Activated CD4-positive, alpha-beta memory T cell treated with anti-CD3 and anti-CD28 coated beads for 36 hours (primary cell): ENCODE results near the gene TTC7B. TPM values are rescaled to one million over a fixed set of nuclear protein-coding genes. Genes with fewer than 3 reads are reported as not detected.
A peak's percentile ranks its signal among the peaks of the same experiment; 100 is the strongest.

ENCODE experiments used
- CTCF ChIA-PET: fragments of 350-600 bp; sonication (Branson Sonifier 250); formaldehyde crosslinking; loops from one replicate; lab custom pipeline; 2021; ENCODE audit warnings: antibody characterized with exemption, inconsistent platforms; lab: Charles Lee
- POLR2A ChIA-PET: fragments of 350-600 bp; sonication (Branson Sonifier 250); formaldehyde crosslinking; loops from one replicate; lab custom pipeline; 2021; ENCODE audit warnings: antibody characterized with exemption; lab: Charles Lee
- DNase-seq: peaks from one replicate; pipeline ENCODE4 v3.0.0-alpha.2; 2020
- H3K27ac Mint-ChIP-seq: one replicate; pipeline ENCODE4 v1.8.0; 2021; ENCODE audit warnings: mixed read lengths
- H3K27me3 Mint-ChIP-seq: one replicate; pipeline ENCODE4 v1.8.0; 2021; ENCODE audit warnings: mixed read lengths
- H3K36me3 Mint-ChIP-seq: one replicate; pipeline ENCODE4 v1.8.0; 2021; ENCODE audit warnings: mixed read lengths
- H3K4me1 Mint-ChIP-seq: one replicate; pipeline ENCODE4 v1.8.0; 2021; ENCODE audit warnings: low read depth, mixed read lengths
- H3K4me3 Mint-ChIP-seq: one replicate; pipeline ENCODE4 v1.8.0; 2021; ENCODE audit warnings: mild to moderate bottlenecking, mixed read lengths
- H3K9me3 Mint-ChIP-seq: one replicate; pipeline ENCODE4 v1.8.0; 2021; ENCODE audit warnings: mixed read lengths
- intact Hi-C: fragments of 100-400 bp; cut with micrococcal nuclease; formaldehyde crosslinking; loops from one replicate; pipeline ENCODE4 v1.15.1; 2023
- total RNA-seq, 2 experiments: library from RNA; stranded (reverse); gene quantifications; one replicate each; pipeline ENCODE4 v1.2.3, GENCODE V29; 2021

TTC7B gene
- total RNA-seq, 2 experiments from 2014 or later = 9.3 to 12.4 TPM

DNA sequence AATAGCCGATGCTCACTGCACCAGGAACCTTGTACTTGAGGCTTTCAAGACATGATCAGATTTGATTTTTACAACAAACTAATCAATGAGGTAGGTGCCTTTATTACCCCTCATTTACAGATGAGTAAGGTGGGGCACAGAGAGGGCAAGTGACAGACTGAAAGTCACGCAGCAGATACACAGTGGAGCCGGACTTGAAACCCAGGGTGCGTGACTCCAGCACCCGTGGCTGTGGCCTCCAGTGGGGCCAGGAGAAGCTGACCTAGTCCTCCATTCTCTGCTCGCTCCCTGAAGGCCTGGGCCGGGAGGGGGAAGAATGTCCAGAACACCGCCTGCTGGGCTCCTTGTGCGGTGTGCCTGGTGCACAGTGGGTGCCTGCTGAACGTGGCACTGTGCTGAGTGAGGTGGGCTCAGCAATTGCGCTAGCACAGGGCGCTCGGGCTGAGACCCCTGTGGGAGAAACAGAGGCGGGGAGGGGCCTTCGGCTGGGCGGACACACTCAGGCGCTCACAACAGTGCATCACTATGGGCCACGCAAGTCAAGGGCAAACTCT is 294.2 kb downstream of the TTC7B start:
- intact Hi-C loops = no loop called here
- CTCF ChIA-PET = interaction anchor here (1.1 kb wide), 1 partner anchor 121 kb away, joined by 3 read pairs; no protein-coding TSS in a partner anchor

DNA sequence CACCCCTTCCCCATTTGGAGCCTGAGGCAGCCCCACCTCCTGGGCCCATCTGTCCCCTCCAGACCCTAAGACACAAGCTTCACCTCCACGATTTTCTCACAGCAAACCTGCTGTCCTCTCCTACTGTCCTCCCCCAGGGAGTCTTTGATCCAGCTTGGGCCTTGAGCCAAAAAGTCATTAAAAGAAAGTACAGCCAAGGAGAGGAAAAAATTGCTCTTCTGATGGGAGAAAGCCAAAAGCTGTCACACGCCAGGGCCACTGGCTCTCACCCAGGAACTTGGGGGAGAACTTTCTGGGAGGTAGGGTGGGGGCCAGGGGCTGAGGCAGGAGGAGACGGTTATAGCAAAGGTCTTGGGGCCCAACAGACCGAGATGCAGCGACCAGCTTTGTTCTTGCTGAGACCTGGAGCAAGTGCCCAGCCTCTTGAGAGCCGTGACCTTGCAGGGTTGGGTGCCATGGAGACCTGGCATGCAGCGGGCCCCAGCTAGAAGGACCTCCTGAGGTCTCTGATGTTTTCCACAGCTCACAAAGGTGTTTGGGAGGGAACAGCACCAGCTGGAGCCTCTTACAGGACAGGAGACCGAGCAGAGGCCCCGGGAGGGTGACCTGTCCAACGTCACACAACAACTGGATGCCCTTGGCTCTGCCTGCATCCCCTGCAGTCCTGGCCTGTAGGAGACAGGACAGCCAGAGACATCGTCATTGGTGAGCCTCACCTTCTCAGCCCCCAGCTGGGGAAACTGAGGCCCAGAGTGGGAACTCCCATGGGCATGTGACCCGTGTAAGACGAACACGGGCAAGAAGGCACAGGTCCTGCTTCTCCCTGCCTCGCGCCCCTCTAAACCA is 294.9 kb downstream of the TTC7B start:
- Mint-ChIP-seq H3K4me1 (no peaks in the 10 kb centered on the region), H3K4me3 (no peak overlapping the region), H3K9me3 (peaks cover 4% of the 10 kb centered on the region), H3K27ac (no peak overlapping the region), H3K36me3 (no peaks in the 10 kb centered on the region), H3K27me3 (no peaks in the 10 kb centered on the region)
- intact Hi-C loops = no loop called here
- POLR2A ChIA-PET = no interaction called here
- DNase-seq = no peak
- CTCF ChIA-PET = interaction anchor here (1.1 to 1.6 kb wide), 5 partner anchors 16 to 220 kb away, joined by 3 to 6 read pairs (median 3); no protein-coding TSS in a partner anchor

More for the DNA sequence above, 294.2 kb downstream of the TTC7B start:
- POLR2A ChIA-PET = no interaction called here
- no peak overlapping the region for H3K27ac Mint-ChIP-seq
- H3K27me3 Mint-ChIP-seq = no peaks in the 10 kb centered on the region
- H3K9me3 Mint-ChIP-seq = peaks cover 11% of the 10 kb centered on the region
- H3K36me3 Mint-ChIP-seq = no peaks in the 10 kb centered on the region
- DNase-seq = no peak
- no peak overlapping the region for H3K4me3 Mint-ChIP-seq
- H3K4me1 Mint-ChIP-seq = no peaks in the 10 kb centered on the region

DNA sequence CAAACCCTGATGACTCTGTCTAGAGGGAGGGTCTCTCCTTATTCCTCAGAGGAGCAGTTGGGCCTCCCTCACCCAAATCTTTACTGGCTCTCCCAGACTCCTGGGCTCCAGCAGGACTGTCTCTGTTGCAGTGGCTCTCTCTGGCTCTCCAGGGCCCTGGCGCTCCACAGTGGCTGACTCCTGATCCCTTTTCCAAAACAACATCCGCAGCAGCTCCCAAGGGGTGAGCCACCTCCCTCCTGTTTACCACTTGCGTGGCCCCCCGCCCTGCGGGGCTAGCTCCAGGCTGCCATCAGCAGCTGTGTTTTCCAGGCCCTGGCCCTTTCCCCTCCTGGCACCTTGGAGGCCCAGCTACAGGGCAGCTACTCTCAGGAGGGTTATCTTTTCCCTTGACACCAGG is 295.9 kb downstream of the TTC7B start:
- Mint-ChIP-seq H3K4me1 (no peaks in the 10 kb centered on the region), H3K4me3 (no peak overlapping the region), H3K9me3 (no peaks in the 10 kb centered on the region), H3K27ac (no peak overlapping the region), H3K36me3 (no peaks in the 10 kb centered on the region), H3K27me3 (no peaks in the 10 kb centered on the region)
- CTCF ChIA-PET = interaction anchor here (1.1 to 1.6 kb wide), 4 partner anchors 15 to 219 kb away, joined by 3 to 6 read pairs (median 3); no protein-coding TSS in a partner anchor
- intact Hi-C loops = no loop called here
- POLR2A ChIA-PET = no interaction called here
- no peak for DNase-seq

DNA sequence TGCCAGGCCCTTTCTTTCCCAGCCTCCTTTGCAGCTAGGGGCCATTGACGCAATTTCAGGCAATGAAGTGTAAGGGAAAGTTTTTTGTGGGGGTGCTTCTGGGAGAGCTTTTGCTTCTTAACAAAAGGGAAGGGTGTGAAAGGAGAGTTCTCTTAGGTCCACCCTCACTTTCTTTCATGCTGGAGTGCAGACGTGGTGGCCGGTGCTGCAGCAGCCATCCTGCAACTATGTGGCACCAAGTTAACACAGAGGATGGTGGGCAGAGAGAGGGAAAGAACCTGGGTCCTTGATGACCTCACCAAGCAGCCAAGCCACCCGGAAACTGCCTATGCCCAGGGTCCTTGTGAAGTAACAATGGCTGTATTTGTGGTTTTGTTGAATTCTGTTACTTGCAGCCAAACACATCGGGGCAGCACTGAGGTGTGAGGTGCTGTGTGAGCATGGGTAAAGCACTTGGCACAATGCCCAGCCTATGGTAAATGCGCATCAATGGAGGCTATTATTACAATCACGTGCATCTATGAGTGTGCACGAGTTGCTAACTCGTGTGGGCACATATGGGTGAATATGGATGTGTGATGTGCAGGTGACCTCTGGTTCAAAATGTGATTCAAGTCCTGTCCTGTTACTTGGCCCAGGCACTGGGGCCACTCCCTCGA is 296.8 kb downstream of the TTC7B start:
- intact Hi-C loops = loop anchor here (1.0 to 2.0 kb wide), 3 partner anchors 120 to 219 kb away; no protein-coding TSS in a partner anchor

DNA sequence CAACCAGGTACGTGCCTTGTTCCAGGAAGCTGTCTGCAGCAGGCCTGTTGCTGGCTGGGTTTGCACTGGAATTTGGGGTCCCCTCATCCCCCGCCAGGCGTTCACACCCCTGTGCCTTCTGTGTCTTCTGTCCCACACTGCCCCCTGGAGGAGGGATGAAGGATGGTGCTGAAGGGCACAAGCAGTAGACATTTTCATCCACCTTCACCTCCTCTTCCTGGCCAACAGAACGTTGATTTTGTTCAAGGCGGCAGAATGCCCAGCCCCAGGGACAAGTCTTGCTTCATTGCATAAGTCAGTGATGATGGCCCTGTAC is 297.3 kb downstream of the TTC7B start:
- Mint-ChIP-seq H3K36me3 (no peaks in the 10 kb centered on the region), H3K9me3 (no peaks in the 10 kb centered on the region), H3K4me1 (no peaks in the 10 kb centered on the region), H3K4me3 (no peak overlapping the region), H3K27ac (no peak overlapping the region), H3K27me3 (no peaks in the 10 kb centered on the region)
- ChIA-PET POLR2A (no interaction called here), CTCF (interaction anchor here (1.0 to 1.7 kb wide), 5 partner anchors 58 to 240 kb away, joined by 3 to 6 read pairs (median 3); no protein-coding TSS in a partner anchor)
- intact Hi-C loops = loop anchor here (1.0 to 2.0 kb wide), 3 partner anchors 120 to 218 kb away; no protein-coding TSS in a partner anchor
- peak; percentile 64 for DNase-seq

More for the DNA sequence above, 296.8 kb downstream of the TTC7B start:
- ChIA-PET CTCF (interaction anchor here (1.0 to 1.7 kb wide), 4 partner anchors 58 to 239 kb away, joined by 3 to 5 read pairs (median 3); no protein-coding TSS in a partner anchor), POLR2A (no interaction called here)
- H3K27ac Mint-ChIP-seq = no peak overlapping the region
- no peak overlapping the region for H3K4me3 Mint-ChIP-seq
- no peaks in the 10 kb centered on the region for H3K4me1 Mint-ChIP-seq
- no peaks in the 10 kb centered on the region for H3K27me3 Mint-ChIP-seq
- H3K36me3 Mint-ChIP-seq = no peaks in the 10 kb centered on the region
- no peak for DNase-seq
- H3K9me3 Mint-ChIP-seq = no peaks in the 10 kb centered on the region

DNA sequence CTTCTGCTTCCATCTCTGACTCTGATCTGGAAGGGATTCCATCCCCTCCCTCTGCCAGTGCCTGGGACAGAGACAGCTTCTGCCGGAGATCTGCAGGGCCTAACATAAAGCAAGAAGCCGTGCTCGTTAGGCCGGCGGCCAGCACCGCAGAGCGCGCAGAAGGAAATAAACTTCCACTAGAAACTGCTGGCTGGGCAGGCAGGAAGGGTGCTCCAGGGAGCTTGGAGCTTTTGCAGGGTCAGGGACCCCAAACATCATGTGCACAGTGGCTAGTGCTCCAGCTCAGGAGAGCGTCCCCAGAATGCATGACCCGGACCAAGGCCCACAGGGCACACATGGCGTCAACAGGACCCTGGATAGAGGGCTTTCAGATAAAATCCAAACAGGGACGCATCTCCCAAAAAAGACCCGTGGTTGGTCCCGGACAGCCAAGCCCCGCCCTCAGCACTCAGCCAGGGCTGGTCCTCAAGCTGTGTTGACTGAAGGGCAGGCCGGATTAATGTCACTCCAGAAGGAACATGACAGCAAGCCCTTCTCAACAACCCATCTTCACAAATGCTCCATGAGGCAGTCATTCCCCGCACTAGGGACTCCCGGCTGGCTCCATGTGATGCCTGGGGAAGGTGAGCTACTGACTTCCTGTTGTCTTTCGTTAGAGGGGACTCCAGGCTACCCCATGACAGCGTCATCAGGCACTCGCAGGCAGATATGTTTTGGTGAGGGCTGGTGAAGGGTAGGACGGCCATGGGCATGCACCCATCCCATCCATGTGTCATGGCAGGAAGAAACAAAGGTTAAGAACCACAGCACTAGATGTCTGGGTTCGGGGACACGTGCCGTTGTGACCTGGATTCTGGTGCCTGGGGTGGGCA is 297.9 kb downstream of the TTC7B start:
- Mint-ChIP-seq H3K27me3 (no peaks in the 10 kb centered on the region), H3K36me3 (no peaks in the 10 kb centered on the region), H3K4me3 (no peak overlapping the region), H3K9me3 (no peaks in the 10 kb centered on the region), H3K4me1 (no peaks in the 10 kb centered on the region), H3K27ac (no peak overlapping the region)
- intact Hi-C loops = loop anchor here (2.0 kb wide), 1 partner anchor 218 kb away; no protein-coding TSS in a partner anchor
- CTCF ChIA-PET = interaction anchor here (0.6 to 1.7 kb wide), 10 partner anchors 36 to 240 kb away, joined by 3 to 6 read pairs (median 3); no protein-coding TSS in a partner anchor
- DNase-seq = no peak
- POLR2A ChIA-PET = no interaction called here

DNA sequence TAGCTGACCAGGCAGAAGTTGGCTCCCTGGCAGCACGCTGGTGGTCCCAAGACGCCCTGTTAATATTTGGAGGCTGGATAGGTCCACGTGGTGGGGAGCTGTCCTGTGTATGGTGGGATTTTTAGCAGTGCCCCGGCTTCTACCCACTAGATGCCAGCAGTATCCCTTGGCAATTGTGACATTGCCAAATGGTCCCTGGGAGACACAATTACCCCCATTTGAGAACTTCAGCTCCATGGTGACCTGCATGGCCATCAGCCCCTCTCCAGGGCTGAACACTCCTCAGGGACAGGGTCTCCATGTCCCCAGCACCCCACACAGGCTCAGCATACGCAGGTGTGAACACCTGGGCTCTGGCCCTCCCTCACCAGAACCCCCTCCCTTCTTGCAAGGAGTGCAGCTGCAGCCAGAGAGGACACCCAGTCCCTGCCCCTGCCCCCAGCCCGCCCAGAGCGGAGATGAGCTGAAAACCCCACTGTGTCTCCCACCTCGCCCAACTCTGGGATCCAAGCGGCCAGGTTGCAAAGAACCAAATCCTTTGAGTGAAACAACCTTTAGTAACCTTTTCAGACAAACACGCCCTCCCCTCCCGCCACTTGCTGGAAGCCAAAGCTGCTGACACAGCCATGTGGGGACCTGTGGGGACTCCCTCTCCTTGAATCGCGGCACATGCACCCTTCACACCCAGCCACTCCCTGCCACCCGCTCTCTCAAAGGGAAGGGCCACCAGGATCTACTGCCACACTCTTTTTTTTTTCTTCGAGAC is 299.0 kb downstream of the TTC7B start:
- H3K4me3 Mint-ChIP-seq = no peak overlapping the region
- no peaks in the 10 kb centered on the region for H3K36me3 Mint-ChIP-seq
- CTCF ChIA-PET = interaction anchor here (1.2 to 1.7 kb wide), 5 partner anchors 101 to 241 kb away, joined by 3 to 5 read pairs (median 4); no protein-coding TSS in a partner anchor
- H3K4me1 Mint-ChIP-seq = no peaks in the 10 kb centered on the region
- H3K9me3 Mint-ChIP-seq = no peaks in the 10 kb centered on the region
- intact Hi-C loops = no loop called here
- no peak overlapping the region for H3K27ac Mint-ChIP-seq
- DNase-seq = no peak
- POLR2A ChIA-PET = no interaction called here
- no peaks in the 10 kb centered on the region for H3K27me3 Mint-ChIP-seq

DNA sequence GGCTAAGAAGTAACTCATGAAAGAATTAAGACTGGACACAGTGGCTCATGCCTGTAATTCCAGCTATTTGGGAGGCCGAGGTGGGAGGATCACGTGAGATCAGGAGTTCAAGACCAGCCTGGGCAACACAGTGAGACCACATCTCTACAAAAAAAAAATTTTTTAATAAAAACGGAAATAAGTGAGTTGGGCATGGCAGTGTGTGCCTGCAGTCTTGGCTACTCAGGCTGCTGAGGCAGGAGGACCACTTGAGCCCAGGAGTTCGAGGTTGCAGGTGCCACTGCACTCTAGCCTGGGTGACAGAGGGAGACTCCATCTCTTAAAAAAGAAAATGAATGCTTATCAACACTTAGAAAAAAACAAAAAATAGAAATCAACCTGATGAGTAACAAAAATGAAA is 301.7 kb downstream of the TTC7B start:
- Mint-ChIP-seq H3K9me3 (no peaks in the 10 kb centered on the region), H3K36me3 (no peaks in the 10 kb centered on the region), H3K27me3 (peaks cover 11% of the 10 kb centered on the region), H3K27ac (no peak overlapping the region), H3K4me1 (no peaks in the 10 kb centered on the region), H3K4me3 (no peak overlapping the region)
- CTCF ChIA-PET = no interaction called here
- intact Hi-C loops = no loop called here
- DNase-seq = no peak
- POLR2A ChIA-PET = no interaction called here

DNA sequence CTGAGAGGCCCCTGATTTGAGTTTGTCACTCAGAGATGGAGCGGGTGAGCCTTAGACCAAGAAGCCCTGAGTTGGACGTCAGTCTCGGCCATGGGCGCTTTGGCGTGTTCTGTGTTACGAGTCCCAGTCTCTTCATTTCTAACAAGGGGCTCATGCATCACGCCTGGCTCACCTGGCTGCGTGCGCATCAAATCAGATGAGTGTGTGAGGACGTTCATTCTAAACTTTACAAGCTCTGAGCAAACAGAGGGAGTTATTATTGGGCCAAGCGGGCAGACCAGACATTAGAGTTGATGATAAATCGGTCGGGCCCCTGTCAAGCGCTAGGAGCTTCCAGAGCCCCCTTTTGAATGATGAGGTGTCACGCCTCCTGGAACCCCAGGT is 302.2 kb downstream of the TTC7B start:
- H3K27me3 Mint-ChIP-seq = peaks cover 16% of the 10 kb centered on the region
- no peak overlapping the region for H3K4me3 Mint-ChIP-seq
- no peaks in the 10 kb centered on the region for H3K4me1 Mint-ChIP-seq
- no peaks in the 10 kb centered on the region for H3K9me3 Mint-ChIP-seq
- CTCF ChIA-PET = no interaction called here
- H3K36me3 Mint-ChIP-seq = no peaks in the 10 kb centered on the region
- intact Hi-C loops = no loop called here
- DNase-seq = no peak
- H3K27ac Mint-ChIP-seq = no peak overlapping the region
- POLR2A ChIA-PET = no interaction called here

DNA sequence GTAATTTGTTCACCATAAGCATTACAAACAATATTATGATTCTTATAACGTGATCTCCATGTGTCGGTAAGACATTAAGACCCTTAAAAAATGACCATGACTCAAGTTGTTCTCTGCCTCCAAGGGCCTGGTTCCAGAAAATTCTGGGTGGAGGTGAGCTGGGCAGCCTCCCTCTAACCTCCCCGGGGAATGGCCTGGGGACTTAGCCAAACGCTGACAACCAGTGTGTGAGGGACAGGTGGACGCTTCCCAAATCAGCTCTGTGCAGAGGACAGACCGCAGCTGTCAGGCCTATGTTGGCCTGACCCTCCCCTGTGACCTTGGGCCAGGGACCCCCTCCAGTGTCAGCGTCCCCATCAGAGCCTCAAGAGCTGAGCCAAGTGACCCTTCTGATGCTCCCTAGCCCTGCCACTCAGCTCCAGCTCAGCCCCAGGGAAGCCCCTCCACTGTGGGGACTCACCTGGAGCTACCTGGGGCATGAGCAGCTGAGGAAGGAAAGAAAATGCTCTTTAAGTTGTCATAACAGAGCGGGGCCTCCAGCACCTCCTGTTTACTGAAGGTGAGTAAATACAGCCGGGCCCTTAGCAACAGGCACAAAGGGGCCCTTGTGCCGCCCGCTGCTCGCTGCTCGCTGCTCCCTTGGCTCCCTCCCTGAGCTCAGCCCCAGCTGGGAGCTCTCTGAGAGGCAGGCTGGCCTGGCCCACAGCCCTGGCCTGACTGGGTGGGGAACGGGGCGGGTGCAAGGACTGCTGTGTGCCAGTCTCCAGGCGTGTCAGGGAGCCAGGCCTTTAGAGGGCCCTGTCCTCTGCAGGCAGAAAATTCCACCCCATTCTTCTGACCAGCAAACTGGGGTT is 302.8 kb downstream of the TTC7B start:
- Mint-ChIP-seq H3K27ac (no peak overlapping the region), H3K4me3 (no peak overlapping the region), H3K27me3 (peaks cover 23% of the 10 kb centered on the region), H3K36me3 (no peaks in the 10 kb centered on the region), H3K9me3 (no peaks in the 10 kb centered on the region), H3K4me1 (no peaks in the 10 kb centered on the region)
- POLR2A ChIA-PET = no interaction called here
- intact Hi-C loops = no loop called here
- CTCF ChIA-PET = no interaction called here
- no peak for DNase-seq
